ENCODE measurements around the gene SLC22A9.

Gene SLC22A9

GRCh38 chr11:63445720-63446119, 76.1 kb downstream of the SLC22A9 start:
- no peak for DNase-seq

DNA sequence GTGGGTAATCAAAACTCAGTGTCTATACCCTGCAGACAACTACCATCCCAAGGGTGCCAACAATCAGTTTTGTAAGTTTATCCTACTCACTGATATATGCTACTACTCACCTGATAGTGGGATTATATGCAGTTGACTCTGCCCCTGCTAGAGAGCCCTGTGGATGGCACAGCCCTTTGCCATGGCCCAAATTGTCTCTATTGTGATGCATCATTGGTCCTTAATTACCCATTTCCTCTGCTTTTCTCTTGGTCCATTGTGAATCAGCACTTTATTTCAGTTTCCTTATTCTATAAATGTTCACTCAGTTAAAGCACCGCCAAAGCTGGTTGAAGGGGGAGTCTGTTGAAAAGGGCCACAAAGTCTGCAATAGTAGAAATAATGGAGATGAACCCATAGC, 79.1 kb downstream of the SLC22A9 start:
- DNase-seq: no peak

DNA sequence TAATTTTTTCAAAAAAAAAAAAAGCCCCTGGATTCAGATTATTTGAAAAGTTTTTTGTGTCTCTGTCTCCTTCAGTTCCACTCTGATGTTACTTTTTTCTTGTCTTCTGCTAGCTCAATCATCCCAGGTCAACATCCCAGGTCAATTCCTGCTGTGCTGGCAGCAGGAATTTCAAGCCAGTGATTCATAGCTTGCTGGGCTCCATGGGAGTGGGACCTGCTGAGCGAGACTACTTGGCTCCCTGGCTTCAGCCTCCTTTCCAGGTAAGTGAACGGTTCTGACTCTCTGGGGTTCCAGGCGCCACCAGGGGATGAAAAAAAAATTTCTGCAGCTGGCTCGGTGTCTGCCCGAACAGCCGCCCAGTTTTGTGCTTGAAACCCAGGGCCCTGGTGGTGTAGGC, 90.0 kb downstream of the SLC22A9 start:
- DNase-seq: no peak
